HepG2 (cell line): ENCODE data around the gene PPP1R12C. TPM values are rescaled to one million over a fixed set of nuclear protein-coding genes. Genes with fewer than 3 reads are reported as not detected.
A peak's percentile ranks its signal among the peaks of the same experiment; 100 is the strongest.

Source experiments
- CAMTA2 ChIP-seq: sonication (generic); formaldehyde crosslinking; IDR thresholded peaks from 2 replicates; pipeline ENCODE4 v1.4.0; 2020; ENCODE audit warnings: mild to moderate bottlenecking, missing genetic modification reagents, borderline replicate concordance
- CCDC6 ChIP-seq: sonication (generic); formaldehyde crosslinking; IDR thresholded peaks from 2 replicates; pipeline ENCODE4 v1.8.1; 2022; ENCODE audit warnings: mild to moderate bottlenecking, missing genetic modification reagents, moderate library complexity
- ELF1 ChIP-seq: sonication (generic); formaldehyde crosslinking; IDR thresholded peaks from 2 replicates; pipeline ENCODE4 v1.4.0; 2020; ENCODE audit warnings: missing genetic modification reagents
- FOXK2 ChIP-seq: fragments of 450-650 bp; IDR thresholded peaks from 2 replicates; pipeline ENCODE4 v1.6.1; 2016
- GPN1 ChIP-seq: sonication (generic); formaldehyde crosslinking; IDR thresholded peaks from 2 replicates; pipeline ENCODE4 v1.5.1; 2020; ENCODE audit warnings: missing genetic modification reagents, borderline replicate concordance
- JDP2 ChIP-seq: sonication (generic); formaldehyde crosslinking; IDR thresholded peaks from 2 replicates; pipeline ENCODE4 v1.8.1; 2022; ENCODE audit warnings: missing genetic modification reagents, borderline replicate concordance
- NR2F1 ChIP-seq, 2 experiments: fragments of 450-650 bp in 1 of 2; formaldehyde crosslinking in 1 of 2; IDR thresholded peaks; 2 replicates each; pipeline versions ENCODE4 v1.5.0 to v1.6.1; 2016 to 2020; ENCODE audit warnings: mild to moderate bottlenecking in 1 of 2, missing compliant biosample characterization in 1 of 2, missing genetic modification reagents in 1 of 2, moderate library complexity in 1 of 2
- REPIN1 ChIP-seq: sonication (generic); formaldehyde crosslinking; IDR thresholded peaks from 2 replicates; pipeline ENCODE4 v1.8.0; 2022; ENCODE audit warnings: missing genetic modification reagents, low read depth, mild to moderate bottlenecking, borderline replicate concordance
- RFX5 ChIP-seq: IDR thresholded peaks from 2 replicates; pipeline ENCODE4 v1.6.1; 2011; ENCODE audit warnings: low read depth, low read length, improper control_type of control experiment
- ZBTB37 ChIP-seq: sonication (generic); formaldehyde crosslinking; IDR thresholded peaks from 2 replicates; pipeline ENCODE4 v1.4.0; 2020; ENCODE audit warnings: mild to moderate bottlenecking, missing genetic modification reagents
- ZNF143 ChIP-seq: sonication (generic); formaldehyde crosslinking; IDR thresholded peaks from 2 replicates; pipeline ENCODE4 v1.4.0; 2020; ENCODE audit warnings: missing genetic modification reagents
- ZNF263 ChIP-seq: sonication (generic); formaldehyde crosslinking; IDR thresholded peaks from 2 replicates; pipeline ENCODE4 v1.4.0; 2020; ENCODE audit warnings: missing genetic modification reagents
- ZNF546 ChIP-seq: sonication (generic); formaldehyde crosslinking; conservative IDR thresholded peaks from 2 replicates; pipeline ENCODE4 v1.8.1; 2023; ENCODE audit warnings: mild to moderate bottlenecking, missing genetic modification reagents
- ZNF556 ChIP-seq: sonication (generic); formaldehyde crosslinking; IDR thresholded peaks from 2 replicates; pipeline ENCODE4 v1.4.0; 2020; ENCODE audit warnings: mild to moderate bottlenecking, missing genetic modification reagents, borderline replicate concordance
- ZNF644 ChIP-seq: IDR thresholded peaks from 2 replicates; pipeline ENCODE4 v1.6.1; 2016; ENCODE audit warnings: low read depth
- ZNF670 ChIP-seq: sonication (generic); formaldehyde crosslinking; IDR thresholded peaks from 2 replicates; pipeline ENCODE4 v1.8.0; 2022; ENCODE audit warnings: mild to moderate bottlenecking, missing genetic modification reagents, borderline replicate concordance
- ZNF674 ChIP-seq: sonication (generic); formaldehyde crosslinking; IDR thresholded peaks from 2 replicates; pipeline ENCODE4 v1.5.0; 2020; ENCODE audit warnings: low read depth, mild to moderate bottlenecking, missing genetic modification reagents
- ZNF709 ChIP-seq: sonication (generic); formaldehyde crosslinking; IDR thresholded peaks from 2 replicates; pipeline ENCODE4 v1.5.0; 2020; ENCODE audit warnings: mild to moderate bottlenecking, missing genetic modification reagents
- ZNF841 ChIP-seq: sonication (generic); formaldehyde crosslinking; IDR thresholded peaks from 2 replicates; pipeline ENCODE4 v1.8.1; 2023; ENCODE audit warnings: missing genetic modification reagents, borderline replicate concordance
- polyA plus RNA-seq, 8 experiments: library from polyadenylated mRNA; depleted of rRNA in 3 of 8; stranded (reverse) in 7 of 8; unstranded in 1 of 8; fragments of >200 nt; fragmentation: Illumina TruSeq in 4 of 8; extraction: Trizol in 4 of 8; gene quantifications; 2 replicates each; pipeline versions ENCODE4 v1.2.1 to v1.2.3, GENCODE V29; 2011 to 2016; ENCODE audit warnings: low read depth in 4 of 8, missing spikeins in 1 of 8, mixed read lengths in 1 of 8; ENCODE audit not compliant: insufficient read depth in 1 of 8
- total RNA-seq, 5 experiments: library from RNA; depleted of rRNA; stranded (reverse); fragments of >200 nt; fragmentation: Illumina TruSeq; extraction: Trizol; gene quantifications; 2 replicates each; pipeline ENCODE4 v1.2.3, GENCODE V29; 2016; ENCODE audit warnings: low read depth in 1 of 5
- TF ChIP-seq, protein P1 (sequence below): sonication (generic); formaldehyde crosslinking; IDR thresholded peaks from 2 replicates; pipeline ENCODE4 v1.4.0; 2020; ENCODE audit warnings: missing genetic modification reagents, borderline replicate concordance
- TF ChIP-seq, protein P2 (sequence below): sonication (generic); formaldehyde crosslinking; IDR thresholded peaks from 2 replicates; pipeline ENCODE4 v1.4.0; 2020; ENCODE audit warnings: mild to moderate bottlenecking, missing genetic modification reagents
- TF ChIP-seq, protein P3 (sequence below): IDR thresholded peaks from 2 replicates; pipeline ENCODE4 v1.6.1; 2016; ENCODE audit warnings: low read depth

PPP1R12C gene
- total and polyA plus RNA-seq, 2 of the 13 experiments (the other 11 are each of a cell fraction or from before 2014, with no cell fraction given), result 29.7 to 30.3 TPM

- TF ChIP-seq, protein P1, sequence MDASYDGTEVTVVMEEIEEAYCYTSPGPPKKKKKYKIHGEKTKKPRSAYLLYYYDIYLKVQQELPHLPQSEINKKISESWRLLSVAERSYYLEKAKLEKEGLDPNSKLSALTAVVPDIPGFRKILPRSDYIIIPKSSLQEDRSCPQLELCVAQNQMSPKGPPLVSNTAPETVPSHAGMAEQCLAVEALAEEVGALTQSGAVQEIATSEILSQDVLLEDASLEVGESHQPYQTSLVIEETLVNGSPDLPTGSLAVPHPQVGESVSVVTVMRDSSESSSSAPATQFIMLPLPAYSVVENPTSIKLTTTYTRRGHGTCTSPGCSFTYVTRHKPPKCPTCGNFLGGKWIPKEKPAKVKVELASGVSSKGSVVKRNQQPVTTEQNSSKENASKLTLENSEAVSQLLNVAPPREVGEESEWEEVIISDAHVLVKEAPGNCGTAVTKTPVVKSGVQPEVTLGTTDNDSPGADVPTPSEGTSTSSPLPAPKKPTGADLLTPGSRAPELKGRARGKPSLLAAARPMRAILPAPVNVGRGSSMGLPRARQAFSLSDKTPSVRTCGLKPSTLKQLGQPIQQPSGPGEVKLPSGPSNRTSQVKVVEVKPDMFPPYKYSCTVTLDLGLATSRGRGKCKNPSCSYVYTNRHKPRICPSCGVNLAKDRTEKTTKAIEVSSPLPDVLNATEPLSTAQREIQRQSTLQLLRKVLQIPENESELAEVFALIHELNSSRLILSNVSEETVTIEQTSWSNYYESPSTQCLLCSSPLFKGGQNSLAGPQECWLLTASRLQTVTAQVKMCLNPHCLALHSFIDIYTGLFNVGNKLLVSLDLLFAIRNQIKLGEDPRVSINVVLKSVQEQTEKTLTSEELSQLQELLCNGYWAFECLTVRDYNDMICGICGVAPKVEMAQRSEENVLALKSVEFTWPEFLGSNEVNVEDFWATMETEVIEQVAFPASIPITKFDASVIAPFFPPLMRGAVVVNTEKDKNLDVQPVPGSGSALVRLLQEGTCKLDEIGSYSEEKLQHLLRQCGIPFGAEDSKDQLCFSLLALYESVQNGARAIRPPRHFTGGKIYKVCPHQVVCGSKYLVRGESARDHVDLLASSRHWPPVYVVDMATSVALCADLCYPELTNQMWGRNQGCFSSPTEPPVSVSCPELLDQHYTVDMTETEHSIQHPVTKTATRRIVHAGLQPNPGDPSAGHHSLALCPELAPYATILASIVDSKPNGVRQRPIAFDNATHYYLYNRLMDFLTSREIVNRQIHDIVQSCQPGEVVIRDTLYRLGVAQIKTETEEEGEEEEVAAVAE (CRISPR knock-in tag), result no peak
- no peak for TF ChIP-seq RFX5
- no peak for TF ChIP-seq ZNF841 (CRISPR knock-in tag)
- TF ChIP-seq CAMTA2 (CRISPR knock-in tag), result no peak
- 0 out of 2 replicates have a peak, but pooled peaks have one; percentile 30 for TF ChIP-seq ZNF670 (CRISPR knock-in tag)
- TF ChIP-seq ZBTB37, result no peak
- TF ChIP-seq, protein P2, sequence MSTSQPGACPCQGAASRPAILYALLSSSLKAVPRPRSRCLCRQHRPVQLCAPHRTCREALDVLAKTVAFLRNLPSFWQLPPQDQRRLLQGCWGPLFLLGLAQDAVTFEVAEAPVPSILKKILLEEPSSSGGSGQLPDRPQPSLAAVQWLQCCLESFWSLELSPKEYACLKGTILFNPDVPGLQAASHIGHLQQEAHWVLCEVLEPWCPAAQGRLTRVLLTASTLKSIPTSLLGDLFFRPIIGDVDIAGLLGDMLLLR (CRISPR knock-in tag), result no peak
- 0 out of 2 replicates have a peak, but pooled peaks have one; percentile 8 for TF ChIP-seq ZNF263 (CRISPR knock-in tag)
- TF ChIP-seq ZNF556 (CRISPR knock-in tag), result no peak
- no peak for TF ChIP-seq CCDC6 (CRISPR knock-in tag)
- TF ChIP-seq ZNF674 (CRISPR knock-in tag), result no peak
- no peak for TF ChIP-seq REPIN1 (CRISPR knock-in tag)
- TF ChIP-seq ZNF709 (CRISPR knock-in tag), result no peak
- no peak for TF ChIP-seq JDP2
- TF ChIP-seq ZNF644 (CRISPR knock-in tag), result no peak
- TF ChIP-seq ZNF143 (CRISPR knock-in tag), result no peak
- TF ChIP-seq, protein P3, sequence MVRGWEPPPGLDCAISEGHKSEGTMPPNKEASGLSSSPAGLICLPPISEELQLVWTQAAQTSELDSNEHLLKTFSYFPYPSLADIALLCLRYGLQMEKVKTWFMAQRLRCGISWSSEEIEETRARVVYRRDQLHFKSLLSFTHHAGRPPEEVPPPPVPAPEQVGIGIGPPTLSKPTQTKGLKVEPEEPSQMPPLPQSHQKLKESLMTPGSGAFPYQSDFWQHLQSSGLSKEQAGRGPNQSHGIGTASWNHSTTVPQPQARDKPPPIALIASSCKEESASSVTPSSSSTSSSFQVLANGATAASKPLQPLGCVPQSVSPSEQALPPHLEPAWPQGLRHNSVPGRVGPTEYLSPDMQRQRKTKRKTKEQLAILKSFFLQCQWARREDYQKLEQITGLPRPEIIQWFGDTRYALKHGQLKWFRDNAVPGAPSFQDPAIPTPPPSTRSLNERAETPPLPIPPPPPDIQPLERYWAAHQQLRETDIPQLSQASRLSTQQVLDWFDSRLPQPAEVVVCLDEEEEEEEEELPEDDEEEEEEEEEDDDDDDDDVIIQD (CRISPR knock-in tag), result no peak
- TF ChIP-seq GPN1, result no peak
- TF ChIP-seq ZNF546 (CRISPR knock-in tag), result no peak
- no peak for TF ChIP-seq ELF1 (CRISPR knock-in tag)
- TF ChIP-seq FOXK2, result no peak
- TF ChIP-seq NR2F1 (CRISPR knock-in tag; IDR thresholded peaks at IDR 0.05), result no peak
Measured at GRCh38 chr19:55156202-55157063, 39.0 kb upstream of the PPP1R12C start (continued).
